Transverse colon (tissue), 3 donors: ENCODE results near the gene CHMP3.

Source experiments
- CTCF ChIP-seq, 5 experiments: fragments of 200-600 bp in 3 of 5; fragments of 450-650 bp in 2 of 5; sonication (generic) in 3 of 5; IDR thresholded peaks; 1 replicate in 2 of 5; 2 replicates in 3 of 5; pipeline ENCODE4 v1.5.1; 2016 to 2017; ENCODE audit warnings: antibody characterized with exemption in 5 of 5, inconsistent platforms in 3 of 5, mild to moderate bottlenecking in 2 of 5, moderate library complexity in 1 of 5
- POLR2A ChIP-seq: fragments of 450-650 bp; IDR thresholded peaks from one replicate; pipeline ENCODE4 v1.6.1; 2016; ENCODE audit warnings: antibody characterized with exemption, mild to moderate bottlenecking, moderate library complexity

GRCh38 chr2:86453836-86454235 lies 109.4 kb downstream of the CHMP3 start:
- TF ChIP-seq CTCF (IDR thresholded peaks at IDR 0.05), result no peak
- no peak for TF ChIP-seq POLR2A
